ENCODE data around the gene TTLL11. TPM values are rescaled to one million over a fixed set of nuclear protein-coding genes. Genes with fewer than 3 reads are reported as not detected.

TTLL11 gene
- total and polyA plus RNA-seq, 2 of the 8 experiments (the other 6 are each of a cell fraction or from before 2014, with no cell fraction given), result 0.56 to 0.80 TPM

DNA sequence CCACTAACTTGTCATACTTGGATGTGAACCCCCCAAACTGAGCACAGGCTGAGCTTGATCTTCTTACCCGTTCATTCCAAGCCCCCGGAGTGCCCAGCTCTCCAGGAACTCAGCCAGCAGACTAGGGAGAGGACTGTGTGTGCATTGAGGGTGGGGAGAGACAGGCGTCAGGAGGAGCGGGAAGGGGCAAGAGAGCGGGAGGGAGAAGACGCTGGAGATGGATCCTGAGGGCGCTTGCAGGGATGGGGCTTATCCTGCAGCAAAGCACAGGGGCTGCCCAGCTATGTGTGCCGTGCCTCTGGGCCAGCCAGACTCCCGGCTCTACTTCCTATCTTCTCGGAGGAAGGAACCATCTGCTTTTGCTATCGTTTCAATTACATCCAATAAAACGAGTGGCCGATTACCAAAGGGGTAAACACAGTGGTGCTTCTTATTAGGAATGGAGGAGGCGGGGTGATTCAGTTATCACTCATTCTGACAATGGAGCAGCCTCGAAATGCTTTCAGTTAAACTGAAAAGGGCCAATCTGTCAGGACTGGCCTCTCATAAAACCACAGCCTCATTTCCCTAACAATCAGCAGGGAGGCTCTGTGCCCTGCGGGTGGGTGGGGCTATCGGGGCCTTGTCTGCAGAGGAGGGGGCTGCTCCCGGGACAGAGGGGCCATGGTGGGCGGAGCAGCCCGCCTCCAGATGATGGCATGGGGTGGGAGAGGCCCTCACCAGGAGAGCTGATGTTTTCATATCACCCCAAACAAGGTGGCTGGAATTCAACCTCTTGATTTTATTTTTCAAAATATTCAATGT is 273.5 kb downstream of the TTLL11 start:
- CTCF ChIA-PET (ENCODE audit: partially characterized antibody), result interaction anchor here (0.9 to 1.6 kb wide), 4 partner anchors 17 to 274 kb away, joined by 3 to 4 read pairs (median 4); no protein-coding TSS in a partner anchor
- TF ChIP-seq KDM5A (IDR thresholded peaks at IDR 0.05; ENCODE audit: low read length) (no peak), CHD2 (IDR thresholded peaks at IDR 0.05; ENCODE audit: low read length) (no peak), RAD21 (IDR thresholded peaks at IDR 0.05 in 1 of 2, conservative IDR thresholded peaks at IDR 0.05 in 1 of 2; ENCODE audit: low read depth in 2 of 2, low read length in 2 of 2) (no peak), TBP (IDR thresholded peaks at IDR 0.05; ENCODE audit: low read depth, low read length) (no peak), YY1 (IDR thresholded peaks at IDR 0.05; ENCODE audit: low read depth, low read length) (no peak), ASH2L (IDR thresholded peaks at IDR 0.05; ENCODE audit: low read length) (no peak), SIRT6 (IDR thresholded peaks at IDR 0.05; ENCODE audit: low read length) (no peak), SIN3A (conservative IDR thresholded peaks at IDR 0.05 in 1 of 2, IDR thresholded peaks at IDR 0.05 in 1 of 2; ENCODE audit: low read depth in 1 of 2, low read length in 2 of 2) (no peak)
- TF ChIP-seq, protein P1, sequence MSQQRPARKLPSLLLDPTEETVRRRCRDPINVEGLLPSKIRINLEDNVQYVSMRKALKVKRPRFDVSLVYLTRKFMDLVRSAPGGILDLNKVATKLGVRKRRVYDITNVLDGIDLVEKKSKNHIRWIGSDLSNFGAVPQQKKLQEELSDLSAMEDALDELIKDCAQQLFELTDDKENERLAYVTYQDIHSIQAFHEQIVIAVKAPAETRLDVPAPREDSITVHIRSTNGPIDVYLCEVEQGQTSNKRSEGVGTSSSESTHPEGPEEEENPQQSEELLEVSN (IDR thresholded peaks at IDR 0.05), result no peak
- TF ChIP-seq, protein P2, sequence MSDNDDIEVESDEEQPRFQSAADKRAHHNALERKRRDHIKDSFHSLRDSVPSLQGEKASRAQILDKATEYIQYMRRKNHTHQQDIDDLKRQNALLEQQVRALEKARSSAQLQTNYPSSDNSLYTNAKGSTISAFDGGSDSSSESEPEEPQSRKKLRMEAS (IDR thresholded peaks at IDR 0.05), result no peak; the same call in 1 of the 2 replicates

More for the DNA sequence above, 273.5 kb downstream of the TTLL11 start:
- no peak overlapping the region for H2BK120ac ChIP-seq (replicated peaks; ENCODE audit: low read depth, low read length)
- no peaks in the 10 kb centered on the region for H3K79me2 ChIP-seq (ENCODE audit: control insufficient read depth in 1 of 2, insufficient read depth in 2 of 2, low read length in 2 of 2)
- peak overlapping the region; percentile 12; the same call in 1 of the 2 replicates for H2BK15ac ChIP-seq (ENCODE audit: low read length)
- H3K36me3 ChIP-seq (ENCODE audit: control insufficient read depth in 2 of 4, insufficient read depth in 4 of 4, low read length in 3 of 4), result no peaks in the 10 kb centered on the region
- H2BK5ac ChIP-seq (ENCODE audit: low read depth, low read length), result peak overlapping the region; percentile 67; the same call in 1 of the 2 replicates
- POLR2A ChIA-PET (ENCODE audit: partially characterized antibody), result interaction anchor here (0.8 to 1.4 kb wide), 2 partner anchors 9 to 34 kb away, joined by 4 read pairs; no protein-coding TSS in a partner anchor
- no peak overlapping the region; a peak in 2 of 7 replicates for H3K9ac ChIP-seq (replicated peaks in 1 of 4; ENCODE audit: extremely low read depth in 1 of 4, low read depth in 3 of 4, low read length in 3 of 4)
- H4K20me1 ChIP-seq (replicated peaks in 1 of 2; ENCODE audit: control insufficient read depth in 1 of 2, insufficient read depth in 2 of 2, low read length in 2 of 2), result peaks cover 0 to 2% of the 10 kb centered on the region in 2 experiments
- no peak overlapping the region for H2AK5ac ChIP-seq (ENCODE audit: low read depth, low read length)
- H4K8ac ChIP-seq (ENCODE audit: extremely low read depth, insufficient read depth, low read length), result no peak overlapping the region
- H4K91ac ChIP-seq (replicated peaks; ENCODE audit: insufficient read length, low read length), result peak overlapping the region; percentile 45
- H3K27ac ChIP-seq (ENCODE audit: low read depth, low read length), result no peak overlapping the region
- FAIRE-seq (no peak), DNase-seq (ENCODE audit: low read depth in 1 of 2, low spot score in 2 of 2) (peak in 1 of 2 experiments; percentile 25)
- WGBS, 2 experiments (ENCODE audit: extremely low coverage in 1 of 2, insufficient coverage in 1 of 2, insufficient read length in 1 of 2, insufficient replicate concordance in 2 of 2, low coverage in 1 of 2, low lambda C conversion rate in 2 of 2, missing lambda C conversion rate in 1 of 2), result 45% methylated on average over 19 of the region's 20 CpGs; no CpG with 5 or more reads in 1 of the 2 experiments
- H3K4me1 ChIP-seq (replicated peaks in 1 of 4; ENCODE audit: control insufficient read depth in 3 of 4, insufficient read depth in 4 of 4, low read length in 3 of 4), result peaks cover 6 to 21% (median 13%) of the 10 kb centered on the region in 4 experiments
- H2BK20ac ChIP-seq (ENCODE audit: low read length), result 0 out of 2 replicates have a peak overlapping the region, but pooled peaks have one; percentile 67
- H3K4ac ChIP-seq (replicated peaks; ENCODE audit: insufficient read length, low read depth, low read length), result peak overlapping the region; percentile 40
- no peaks in the 10 kb centered on the region for H3K9me3 ChIP-seq (ENCODE audit: insufficient read depth in 2 of 2, low read depth in 1 of 2, low read length in 1 of 2)
- H4K5ac ChIP-seq (ENCODE audit: insufficient read length, low read depth, low read length), result no peak overlapping the region
- H3K18ac ChIP-seq (ENCODE audit: extremely low read depth, low read length), result peak overlapping the region; percentile 52
- H3K4me2 ChIP-seq (ENCODE audit: insufficient read depth in 1 of 2, low read depth in 2 of 2, low read length in 2 of 2), result peak overlapping the region; percentile 22 to 58; a peak in 3 of 4 replicates
- no peak overlapping the region for H3K56ac ChIP-seq (replicated peaks; ENCODE audit: insufficient read length, low read depth, low read length)
- H3K23ac ChIP-seq (ENCODE audit: insufficient read length), result no peak overlapping the region
- H3K4me3 ChIP-seq (ENCODE audit: extremely low read depth in 1 of 4, insufficient read depth in 2 of 4, low read depth in 3 of 4, low read length in 4 of 4), result peak overlapping the region in 2 of 4 experiments; percentile 5 to 36; a peak in 4 of 8 replicates
- no peaks in the 10 kb centered on the region; the same call in 1 of the 2 replicates for H3K23me2 ChIP-seq (ENCODE audit: low read depth, low read length)
- H2AFZ ChIP-seq (ENCODE audit: low read length), result peak overlapping the region; percentile 55
- H2BK12ac ChIP-seq (ENCODE audit: low read depth, low read length), result no peak overlapping the region; the same call in 1 of the 2 replicates
- H3K27me3 ChIP-seq (replicated peaks in 1 of 4; ENCODE audit: control insufficient read depth in 3 of 4, extremely low read depth in 1 of 4, insufficient read depth in 3 of 4, low read length in 3 of 4), result no peaks in the 10 kb centered on the region
- H3K14ac ChIP-seq (ENCODE audit: insufficient read length), result no peak overlapping the region
- peaks cover 3% of the 10 kb centered on the region; the same call in 1 of the 2 replicates for H3K79me1 ChIP-seq (ENCODE audit: low read depth, low read length)

Measured in H1 (cell line).